TTC549 (cell line): Measurements from ENCODE around the gene RASSF8.

Experiments used
- FAIRE-seq: peaks from 2 replicates; lab custom pipeline; 2012; peaks lifted over from hg19 to GRCh38; lab: Jason Lieb, UNC

Gene RASSF8

DNA sequence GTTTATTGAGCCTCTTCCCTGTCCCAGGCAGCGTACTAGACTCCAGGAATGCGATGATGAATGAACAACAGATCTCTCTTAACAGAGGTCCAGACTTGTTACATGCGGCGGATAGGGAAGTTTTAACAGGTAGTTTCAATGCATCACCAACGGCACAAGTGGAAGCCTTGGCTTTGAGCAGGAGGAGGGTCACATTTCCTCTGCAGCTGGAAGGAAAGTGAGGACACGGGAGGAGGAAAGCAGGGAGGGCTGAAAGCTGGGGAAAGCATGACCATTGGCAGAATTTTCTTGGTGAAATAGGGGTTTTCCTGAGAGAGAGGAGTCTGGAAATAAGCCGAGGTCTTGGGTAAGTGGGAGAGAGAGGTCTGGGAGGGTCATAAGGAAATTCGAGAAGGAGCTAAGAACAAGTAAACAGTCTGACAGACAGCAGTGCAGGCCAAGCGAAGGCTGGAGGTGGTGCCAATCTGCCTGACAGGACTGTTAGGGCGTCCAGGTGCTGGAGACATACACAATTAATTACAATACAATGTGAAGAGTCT is 150.9 kb downstream of the RASSF8 start:
- no peak for FAIRE-seq

- no peak for FAIRE-seq
These were observed 153.8 kb downstream of the RASSF8 start for GRCh38 chr12:26112232-26112631.

GRCh38 chr12:26112703-26113147 is 154.2 kb downstream of the RASSF8 start:
- FAIRE-seq = no peak

GRCh38 chr12:26113181-26113654 is 154.7 kb downstream of the RASSF8 start:
- FAIRE-seq = no peak

- FAIRE-seq = no peak
These were observed 155.6 kb downstream of the RASSF8 start for GRCh38 chr12:26113853-26114719.

- no peak for FAIRE-seq
These were observed 156.4 kb downstream of the RASSF8 start for GRCh38 chr12:26114720-26115401.

GRCh38 chr12:26116829-26117715 is 158.6 kb downstream of the RASSF8 start:
- no peak for FAIRE-seq

DNA sequence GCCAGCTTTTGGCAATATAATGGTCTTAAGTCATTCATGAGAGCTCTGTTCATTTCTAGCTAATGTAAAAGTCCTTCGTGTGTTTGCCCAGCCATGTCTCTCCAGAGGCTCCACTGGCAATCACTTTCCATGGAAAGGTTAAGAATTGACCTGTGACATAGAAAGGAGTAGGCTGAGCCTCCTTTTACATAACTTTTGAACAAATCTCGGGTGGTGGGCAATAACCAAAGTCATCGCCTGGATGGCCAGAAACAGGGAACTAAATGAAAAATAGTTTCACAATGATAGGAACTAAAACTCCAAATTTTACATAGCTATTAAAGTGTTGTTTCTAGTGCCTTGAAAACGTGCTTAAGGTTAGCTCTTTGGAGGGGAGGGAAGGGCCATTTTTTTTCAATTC is 159.8 kb downstream of the RASSF8 start:
- no peak for FAIRE-seq

DNA sequence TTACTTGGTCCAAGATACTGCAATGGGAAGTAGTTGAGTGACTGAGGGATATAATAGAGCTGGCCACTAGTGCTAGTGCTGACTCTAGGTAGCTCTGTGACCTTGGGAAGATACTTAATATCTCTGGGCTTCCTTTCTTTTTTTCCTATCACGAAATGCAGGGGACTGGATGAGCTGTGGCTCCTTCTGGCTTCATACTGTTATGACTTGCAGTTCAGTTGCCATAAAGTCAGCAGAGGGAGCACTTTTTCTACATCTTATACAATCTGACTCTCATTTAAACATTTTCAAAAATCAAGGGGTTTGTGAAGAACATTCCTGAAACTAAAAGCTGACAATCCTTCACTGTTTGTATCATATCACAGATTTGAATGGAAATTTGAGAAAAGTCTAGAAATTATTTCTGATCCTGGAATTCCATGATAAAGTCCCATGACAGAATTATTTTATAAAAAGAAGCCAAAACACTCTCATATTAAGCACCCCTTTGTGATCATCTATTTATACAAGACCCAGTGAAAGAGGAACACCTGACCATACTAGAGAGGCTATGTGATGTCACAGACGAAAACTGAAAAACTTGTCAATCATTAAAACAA is 161.0 kb downstream of the RASSF8 start:
- peak; percentile 77 for FAIRE-seq

DNA sequence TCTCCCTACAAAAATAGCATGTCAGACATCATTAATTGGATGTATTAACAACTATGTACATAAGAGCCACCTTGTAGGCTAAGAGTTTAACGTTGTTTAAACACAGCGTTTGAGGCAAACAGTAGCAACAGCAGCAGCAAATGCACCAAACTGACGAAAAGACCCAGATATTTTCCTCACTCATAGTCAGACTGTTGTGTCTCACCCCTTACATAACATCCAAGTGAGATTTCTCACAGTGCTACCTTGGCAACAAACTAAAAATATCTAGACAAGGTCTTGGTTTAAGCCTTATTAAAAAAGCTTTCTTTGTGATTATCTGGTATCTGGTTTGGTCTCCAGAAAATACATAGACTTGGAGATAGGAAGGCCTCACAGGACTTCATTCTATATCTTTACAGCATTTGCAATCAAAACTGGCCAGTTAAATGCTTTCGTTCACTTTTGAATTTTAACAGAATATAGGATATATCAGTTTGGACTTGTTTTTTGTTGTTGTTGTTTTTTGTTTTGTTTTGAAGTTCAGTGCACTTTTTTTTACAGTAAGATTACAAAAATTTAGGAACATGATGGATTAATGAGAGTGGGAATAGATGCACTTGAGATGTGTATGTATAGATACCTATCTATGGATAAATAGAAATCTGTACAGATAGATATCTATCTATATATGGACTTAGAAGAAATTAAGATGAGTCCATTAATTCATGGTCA is 162.2 kb downstream of the RASSF8 start:
- FAIRE-seq = no peak

GRCh38 chr12:26121323-26122060 is 163.0 kb downstream of the RASSF8 start:
- no peak for FAIRE-seq

GRCh38 chr12:26122061-26122680 is 163.7 kb downstream of the RASSF8 start:
- FAIRE-seq = no peak

DNA sequence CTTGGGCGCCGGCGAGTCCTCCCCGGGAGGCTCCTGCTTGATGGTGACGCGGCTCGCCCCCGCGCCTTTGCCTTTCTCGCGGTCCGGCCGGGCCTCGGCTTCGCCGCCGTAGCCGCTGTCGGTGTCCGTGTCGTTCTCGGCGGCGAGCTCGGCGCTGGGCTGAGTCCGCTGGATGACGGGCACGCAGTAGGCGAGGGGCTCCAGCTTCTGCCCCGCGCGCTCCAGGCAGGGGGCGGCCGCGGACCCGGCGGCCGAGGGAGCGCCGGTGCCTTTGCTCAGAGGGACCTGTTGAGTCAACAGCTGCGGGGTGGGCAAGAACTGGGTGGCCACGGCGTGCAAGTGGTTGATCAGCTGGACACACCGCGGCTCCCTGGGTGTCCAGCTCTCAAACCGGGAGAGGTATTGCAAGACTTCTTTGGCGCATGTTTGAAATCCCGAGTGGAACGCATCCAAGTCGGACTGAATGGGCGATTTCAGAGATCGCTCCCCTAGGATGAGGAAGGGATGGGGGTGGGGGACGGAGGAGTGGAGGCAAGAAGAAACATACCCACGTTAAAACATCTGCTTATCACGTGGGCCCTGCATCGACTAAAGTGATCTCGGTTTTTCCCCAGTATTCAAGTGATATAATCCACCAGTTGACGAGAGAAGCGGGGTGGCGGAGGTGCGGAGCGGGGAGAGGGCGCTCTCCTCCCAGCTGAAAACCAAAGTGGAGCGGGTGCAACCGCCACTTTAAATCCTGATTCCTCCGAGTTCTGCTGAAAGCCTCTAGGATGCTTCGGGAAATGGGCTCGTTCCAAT is 164.4 kb downstream of the RASSF8 start:
- FAIRE-seq = no peak

GRCh38 chr12:26123482-26123980 is 165.0 kb downstream of the RASSF8 start:
- FAIRE-seq = no peak

DNA sequence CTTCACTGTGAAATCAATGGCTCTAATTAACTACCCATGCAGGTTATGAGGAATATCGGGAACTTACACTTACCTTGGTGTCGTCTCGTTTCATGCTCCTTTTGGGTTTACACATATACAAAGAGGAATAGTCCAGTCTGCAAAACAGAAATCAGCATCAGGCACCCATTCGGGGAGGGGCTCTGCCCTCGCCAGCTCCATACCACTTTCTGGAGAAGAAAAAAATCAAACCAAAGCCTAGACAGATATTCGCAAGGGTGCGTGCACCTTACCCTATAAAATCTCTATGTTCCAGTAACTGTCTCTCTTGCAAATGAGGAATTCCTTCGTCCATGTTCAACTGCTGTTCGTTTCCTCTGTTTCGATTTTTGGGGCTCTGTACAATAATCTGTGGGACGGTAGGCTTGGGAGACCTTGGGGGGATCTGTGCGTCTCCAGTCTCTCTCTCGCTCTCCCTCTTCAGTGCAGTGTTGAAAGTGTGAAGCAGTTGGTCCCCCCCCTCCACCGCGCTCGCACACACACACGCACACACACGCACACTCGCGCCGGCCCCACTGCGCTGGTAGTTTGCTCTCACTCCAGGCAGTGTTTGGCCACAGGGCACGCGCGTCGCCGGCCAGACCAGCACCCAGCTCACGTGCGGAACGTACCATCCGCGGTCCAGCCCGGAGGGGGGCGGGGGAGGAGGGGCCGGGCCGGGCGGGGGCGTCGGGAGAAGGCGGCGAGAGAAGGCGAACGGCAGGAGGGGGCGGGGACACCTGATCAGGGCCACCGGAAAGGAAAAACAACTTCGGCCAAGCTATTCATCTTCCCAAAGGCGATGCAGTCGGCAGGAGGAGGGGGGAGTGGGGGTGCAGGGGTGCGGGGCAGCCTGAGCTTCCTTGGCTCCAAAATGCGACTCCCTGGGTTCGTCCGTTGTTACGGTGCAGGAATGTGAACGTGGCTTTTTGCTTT is 166.2 kb downstream of the RASSF8 start, which contains the start of gene BHLHE41:
TSS of gene BHLHE41 (minus strand) at position 592 of the 954 bp plus-strand sequence. CDS start at position 334, 258 bp downstream.
- FAIRE-seq = no peak

GRCh38 chr12:26125400-26126339 is 167.2 kb downstream of the RASSF8 start:
- no peak for FAIRE-seq
